HepG2 (cell line): ENCODE measurements around the gene VAV2. TPM values are rescaled to one million over a fixed set of nuclear protein-coding genes. Genes with fewer than 3 reads are reported as not detected.

Experiments
- GTF2F1 ChIP-seq: fragments of 150-350 bp; IDR thresholded peaks from 2 replicates; pipeline ENCODE4 v1.6.1; 2014; ENCODE audit warnings: low read length
- KDM1A ChIP-seq: IDR thresholded peaks from 2 replicates; pipeline ENCODE4 v1.6.1; 2016; ENCODE audit warnings: missing compliant biosample characterization
- TOPORS ChIP-seq: sonication (generic); formaldehyde crosslinking; IDR thresholded peaks from 2 replicates; pipeline ENCODE4 v1.8.0; 2023; ENCODE audit warnings: mild to moderate bottlenecking, missing genetic modification reagents
- ZNF180 ChIP-seq: sonication (generic); formaldehyde crosslinking; IDR thresholded peaks from 2 replicates; pipeline ENCODE4 v1.4.0; 2020; ENCODE audit warnings: low read depth, missing genetic modification reagents, borderline replicate concordance
- ZNF468 ChIP-seq: sonication (generic); formaldehyde crosslinking; IDR thresholded peaks from 2 replicates; pipeline ENCODE4 v1.8.0; 2022; ENCODE audit warnings: mild to moderate bottlenecking, moderate library complexity, missing genetic modification reagents
- ZNF766 ChIP-seq: sonication (generic); formaldehyde crosslinking; IDR thresholded peaks from 2 replicates; pipeline ENCODE4 v1.5.0; 2020; ENCODE audit warnings: missing genetic modification reagents, borderline replicate concordance
- polyA plus RNA-seq, 8 experiments: library from polyadenylated mRNA; depleted of rRNA in 3 of 8; stranded (reverse) in 7 of 8; unstranded in 1 of 8; fragments of >200 nt; fragmentation: Illumina TruSeq in 4 of 8; extraction: Trizol in 4 of 8; gene quantifications; 2 replicates each; pipeline versions ENCODE4 v1.2.1 to v1.2.3, GENCODE V29; 2011 to 2016; ENCODE audit warnings: low read depth in 4 of 8, missing spikeins in 1 of 8, mixed read lengths in 1 of 8; ENCODE audit not compliant: insufficient read depth in 1 of 8
- total RNA-seq, 5 experiments: library from RNA; depleted of rRNA; stranded (reverse); fragments of >200 nt; fragmentation: Illumina TruSeq; extraction: Trizol; gene quantifications; 2 replicates each; pipeline ENCODE4 v1.2.3, GENCODE V29; 2016; ENCODE audit warnings: low read depth in 1 of 5
- TF ChIP-seq, protein P1 (sequence below), 2 experiments: fragments of 450-650 bp in 1 of 2; sonication (generic) in 1 of 2; formaldehyde crosslinking in 1 of 2; IDR thresholded peaks; 2 replicates each; pipeline versions ENCODE4 v1.6.1 to v1.8.0; 2016 to 2022; ENCODE audit warnings: antibody characterized with exemption in 1 of 2, mild to moderate bottlenecking in 1 of 2, missing genetic modification reagents in 1 of 2
- TF ChIP-seq, protein P2 (sequence below): sonication (generic); formaldehyde crosslinking; IDR thresholded peaks from 2 replicates; pipeline ENCODE4 v1.5.0; 2020; ENCODE audit warnings: missing genetic modification reagents, mild to moderate bottlenecking, borderline replicate concordance
- TF ChIP-seq, protein P3 (sequence below): sonication (generic); formaldehyde crosslinking; IDR thresholded peaks from 2 replicates; pipeline ENCODE4 v1.5.0; 2020; ENCODE audit warnings: missing genetic modification reagents
- TF ChIP-seq, protein P4 (sequence below): IDR thresholded peaks from 2 replicates; pipeline ENCODE4 v1.6.1; 2012; ENCODE audit warnings: low read length, improper control_type of control experiment

Gene VAV2
- total and polyA plus RNA-seq, 2 of the 13 experiments (the other 11 are each of a cell fraction or from before 2014, with no cell fraction given): 22.5 to 22.9 TPM

DNA sequence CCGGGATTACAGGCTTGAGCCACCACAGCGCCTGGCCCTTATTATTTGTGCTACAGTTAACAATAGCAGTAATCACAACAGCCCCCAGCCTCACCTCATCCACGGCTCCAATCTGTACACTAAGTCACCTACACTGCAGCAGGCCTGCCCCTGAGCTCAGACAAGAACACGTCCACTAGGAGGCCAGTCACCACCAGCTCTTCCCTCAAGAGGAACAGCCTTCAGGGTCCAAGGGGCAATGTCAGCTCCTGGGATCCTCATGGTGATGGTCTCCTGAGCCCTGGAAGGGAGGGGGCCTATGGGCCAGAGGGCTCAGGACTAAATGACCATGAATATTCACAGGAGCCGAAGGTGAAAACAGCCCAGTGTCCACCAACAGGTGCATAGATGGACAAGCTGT, 67.7 kb downstream of the VAV2 start (continued):
- TF ChIP-seq, protein P1, sequence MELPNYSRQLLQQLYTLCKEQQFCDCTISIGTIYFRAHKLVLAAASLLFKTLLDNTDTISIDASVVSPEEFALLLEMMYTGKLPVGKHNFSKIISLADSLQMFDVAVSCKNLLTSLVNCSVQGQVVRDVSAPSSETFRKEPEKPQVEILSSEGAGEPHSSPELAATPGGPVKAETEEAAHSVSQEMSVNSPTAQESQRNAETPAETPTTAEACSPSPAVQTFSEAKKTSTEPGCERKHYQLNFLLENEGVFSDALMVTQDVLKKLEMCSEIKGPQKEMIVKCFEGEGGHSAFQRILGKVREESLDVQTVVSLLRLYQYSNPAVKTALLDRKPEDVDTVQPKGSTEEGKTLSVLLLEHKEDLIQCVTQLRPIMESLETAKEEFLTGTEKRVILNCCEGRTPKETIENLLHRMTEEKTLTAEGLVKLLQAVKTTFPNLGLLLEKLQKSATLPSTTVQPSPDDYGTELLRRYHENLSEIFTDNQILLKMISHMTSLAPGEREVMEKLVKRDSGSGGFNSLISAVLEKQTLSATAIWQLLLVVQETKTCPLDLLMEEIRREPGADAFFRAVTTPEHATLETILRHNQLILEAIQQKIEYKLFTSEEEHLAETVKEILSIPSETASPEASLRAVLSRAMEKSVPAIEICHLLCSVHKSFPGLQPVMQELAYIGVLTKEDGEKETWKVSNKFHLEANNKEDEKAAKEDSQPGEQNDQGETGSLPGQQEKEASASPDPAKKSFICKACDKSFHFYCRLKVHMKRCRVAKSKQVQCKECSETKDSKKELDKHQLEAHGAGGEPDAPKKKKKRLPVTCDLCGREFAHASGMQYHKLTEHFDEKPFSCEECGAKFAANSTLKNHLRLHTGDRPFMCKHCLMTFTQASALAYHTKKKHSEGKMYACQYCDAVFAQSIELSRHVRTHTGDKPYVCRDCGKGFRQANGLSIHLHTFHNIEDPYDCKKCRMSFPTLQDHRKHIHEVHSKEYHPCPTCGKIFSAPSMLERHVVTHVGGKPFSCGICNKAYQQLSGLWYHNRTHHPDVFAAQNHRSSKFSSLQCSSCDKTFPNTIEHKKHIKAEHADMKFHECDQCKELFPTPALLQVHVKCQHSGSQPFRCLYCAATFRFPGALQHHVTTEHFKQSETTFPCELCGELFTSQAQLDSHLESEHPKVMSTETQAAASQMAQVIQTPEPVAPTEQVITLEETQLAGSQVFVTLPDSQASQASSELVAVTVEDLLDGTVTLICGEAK (IDR thresholded peaks at IDR 0.05): no peak
- TF ChIP-seq, protein P1 (CRISPR knock-in tag; IDR thresholded peaks at IDR 0.05): no peak
- TF ChIP-seq ZNF180 (no peak), ZNF766 (CRISPR knock-in tag) (no peak), GTF2F1 (no peak), ZNF468 (CRISPR knock-in tag) (no peak), TOPORS (no peak), KDM1A (CRISPR knock-in tag) (no peak)
- TF ChIP-seq, protein P2, sequence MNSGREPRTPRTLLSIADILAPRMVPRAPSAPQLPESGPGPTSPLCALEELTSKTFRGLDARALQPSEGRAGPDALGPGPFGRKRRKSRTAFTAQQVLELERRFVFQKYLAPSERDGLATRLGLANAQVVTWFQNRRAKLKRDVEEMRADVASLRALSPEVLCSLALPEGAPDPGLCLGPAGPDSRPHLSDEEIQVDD (CRISPR knock-in tag): no peak
- TF ChIP-seq, protein P3, sequence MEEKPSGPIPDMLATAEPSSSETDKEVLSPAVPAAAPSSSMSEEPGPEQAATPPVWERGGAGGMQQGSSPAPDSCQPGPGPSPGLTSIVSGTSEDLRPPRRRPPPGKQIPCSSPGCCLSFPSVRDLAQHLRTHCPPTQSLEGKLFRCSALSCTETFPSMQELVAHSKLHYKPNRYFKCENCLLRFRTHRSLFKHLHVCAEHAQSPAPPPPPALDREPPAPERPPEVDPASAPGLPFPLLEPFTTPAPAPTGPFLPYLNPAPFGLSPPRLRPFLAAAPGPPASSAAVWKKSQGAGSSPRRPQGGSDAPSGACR (CRISPR knock-in tag): no peak
- TF ChIP-seq, protein P4, sequence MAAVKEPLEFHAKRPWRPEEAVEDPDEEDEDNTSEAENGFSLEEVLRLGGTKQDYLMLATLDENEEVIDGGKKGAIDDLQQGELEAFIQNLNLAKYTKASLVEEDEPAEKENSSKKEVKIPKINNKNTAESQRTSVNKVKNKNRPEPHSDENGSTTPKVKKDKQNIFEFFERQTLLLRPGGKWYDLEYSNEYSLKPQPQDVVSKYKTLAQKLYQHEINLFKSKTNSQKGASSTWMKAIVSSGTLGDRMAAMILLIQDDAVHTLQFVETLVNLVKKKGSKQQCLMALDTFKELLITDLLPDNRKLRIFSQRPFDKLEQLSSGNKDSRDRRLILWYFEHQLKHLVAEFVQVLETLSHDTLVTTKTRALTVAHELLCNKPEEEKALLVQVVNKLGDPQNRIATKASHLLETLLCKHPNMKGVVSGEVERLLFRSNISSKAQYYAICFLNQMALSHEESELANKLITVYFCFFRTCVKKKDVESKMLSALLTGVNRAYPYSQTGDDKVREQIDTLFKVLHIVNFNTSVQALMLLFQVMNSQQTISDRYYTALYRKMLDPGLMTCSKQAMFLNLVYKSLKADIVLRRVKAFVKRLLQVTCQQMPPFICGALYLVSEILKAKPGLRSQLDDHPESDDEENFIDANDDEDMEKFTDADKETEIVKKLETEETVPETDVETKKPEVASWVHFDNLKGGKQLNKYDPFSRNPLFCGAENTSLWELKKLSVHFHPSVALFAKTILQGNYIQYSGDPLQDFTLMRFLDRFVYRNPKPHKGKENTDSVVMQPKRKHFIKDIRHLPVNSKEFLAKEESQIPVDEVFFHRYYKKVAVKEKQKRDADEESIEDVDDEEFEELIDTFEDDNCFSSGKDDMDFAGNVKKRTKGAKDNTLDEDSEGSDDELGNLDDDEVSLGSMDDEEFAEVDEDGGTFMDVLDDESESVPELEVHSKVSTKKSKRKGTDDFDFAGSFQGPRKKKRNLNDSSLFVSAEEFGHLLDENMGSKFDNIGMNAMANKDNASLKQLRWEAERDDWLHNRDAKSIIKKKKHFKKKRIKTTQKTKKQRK: no peak
